ENCODE data around the gene PMM2.

- TF ChIP-seq POLR2A (IDR thresholded peaks at IDR 0.05) (no peak), CTCF (IDR thresholded peaks at IDR 0.05) (peak in 1 of 6 experiments; percentile 27)
These were observed at the start of gene PMM2, which contains the start of gene TMEM186 for GRCh38 chr16:8797364-8798173.

Measured in adrenal gland (tissue), 5 donors.